Kidney (tissue), 14 donors: ENCODE measurements around the gene NTNG2. TPM values are rescaled to one million over a fixed set of nuclear protein-coding genes. Genes with fewer than 3 reads are reported as not detected.
A peak's percentile ranks its signal among the peaks of the same experiment; 100 is the strongest.

Source experiments
- DNase-seq, 5 donors: peaks; one replicate each; pipeline ENCODE4 v3.0.0-alpha.2; 2013 to 2020
- FAIRE-seq: peaks from 2 replicates; lab custom pipeline; 2012; peaks lifted over from hg19 to GRCh38; lab: Jason Lieb, UNC
- H3K27ac ChIP-seq, 2 donors: one replicate each; pipeline ENCODE4 v1.7.0; 2013; ENCODE audit warnings: low read depth in 2 of 2, low read length in 2 of 2, inconsistent platforms in 1 of 2
- H3K27me3 ChIP-seq: one replicate; pipeline ENCODE4 v1.7.1; 2013; ENCODE audit warnings: low read length, inconsistent platforms; ENCODE audit not compliant: control insufficient read depth, insufficient read depth
- H3K36me3 ChIP-seq, 3 donors: one replicate each; pipeline versions ENCODE4 v1.7.0 to v1.7.1; 2013; ENCODE audit warnings: low read length in 3 of 3, control low read depth in 1 of 3, inconsistent platforms in 1 of 3; ENCODE audit not compliant: insufficient read depth in 3 of 3, control insufficient read depth in 2 of 3
- H3K4me1 ChIP-seq, 3 donors: one replicate each; pipeline versions ENCODE4 v1.7.0 to v1.7.1; 2013; ENCODE audit warnings: low read length in 3 of 3, inconsistent platforms in 1 of 3, low read depth in 1 of 3; ENCODE audit not compliant: control insufficient read depth in 2 of 3, insufficient read depth in 2 of 3
- H3K4me3 ChIP-seq, 3 donors: one replicate each; pipeline versions ENCODE4 v1.7.0 to v1.8.1; 2013; ENCODE audit warnings: low read length in 3 of 3, control low read depth in 1 of 3, inconsistent platforms in 1 of 3
- H3K9ac ChIP-seq, 3 donors: one replicate each; pipeline versions ENCODE4 v1.7.0 to v1.7.1; 2013; ENCODE audit warnings: low read length in 3 of 3, control low read depth in 1 of 3, inconsistent platforms in 1 of 3
- H3K9me3 ChIP-seq, 3 donors: one replicate each; pipeline versions ENCODE4 v1.7.0 to v1.7.1; 2013; ENCODE audit warnings: low read length in 3 of 3, control low read depth in 1 of 3, inconsistent platforms in 1 of 3; ENCODE audit not compliant: control insufficient read depth in 2 of 3, insufficient read depth in 1 of 3
- CTCF ChIP-seq: IDR thresholded peaks from 3 replicates; pipeline ENCODE4 v1.5.1; 2012; ENCODE audit warnings: mild to moderate bottlenecking, moderate library complexity, borderline replicate concordance; ENCODE audit not compliant: insufficient read depth; ENCODE audit errors: extremely low read depth
- intact Hi-C: fragments of 100-400 bp; cut with DNase I; formaldehyde crosslinking; loops from one replicate; pipeline ENCODE4 v1.11.1; 2022
- polyA plus RNA-seq: library from polyadenylated mRNA; stranded (reverse); fragments of 350-450 nt; fragmentation: Illumina TruSeq; extraction: RNeasy Lipid Tissue Mini Kit (QIAGEN cat#74804); gene quantifications from one replicate; pipeline ENCODE4 v1.2.3, GENCODE V29; 2014; ENCODE audit warnings: low read depth, low replicate concordance; ENCODE audit not compliant: insufficient read depth
- total RNA-seq: library from RNA; stranded (reverse); fragmentation: NEBNext Ultra II Directional; extraction: Animal tissue kit (Norgen Biotek cat#: 25700); gene quantifications from one replicate; pipeline ENCODE4 v1.2.1, GENCODE V29; 2021
- donor health status: control.
- donor health status: control.
- donor health status: control.
- donor health status: control.
- donor health status: control.
- donor health status: DM: yes; HTN: yes; CAD: no.
- donor health status: Normal renal cell carcinoma (clear cell type).

The NTNG2 gene
- total and polyA plus RNA-seq, 2 donors from 2014 or later, result 0.54 to 2.2 TPM

- DNase-seq (peak in 1 of 5 donors; percentile 83), FAIRE-seq (no peak)
- no peak overlapping the region for H3K4me3 ChIP-seq
- H3K36me3 ChIP-seq, result no peaks in the 10 kb centered on the region
- H3K27ac ChIP-seq, result no peak overlapping the region
- TF ChIP-seq CTCF, result no peak
- H3K4me1 ChIP-seq, result peaks cover 0 to 7% (median 0%) of the 10 kb centered on the region in 3 donors
- H3K9ac ChIP-seq, result no peak overlapping the region
- no peaks in the 10 kb centered on the region for H3K27me3 ChIP-seq
- H3K9me3 ChIP-seq, result peaks cover 0 to 2% (median 0%) of the 10 kb centered on the region in 3 donors
- intact Hi-C loops, result no loop called here
Measured at GRCh38 chr9:132249123-132249522, 87.3 kb downstream of the NTNG2 start.

GRCh38 chr9:132249690-132250089 lies 87.8 kb downstream of the NTNG2 start:
- Histone ChIP-seq H3K27ac (no peak overlapping the region), H3K9me3 (peaks cover 0 to 2% (median 0%) of the 10 kb centered on the region in 3 donors), H3K4me1 (peaks cover 0 to 3% (median 0%) of the 10 kb centered on the region in 3 donors), H3K27me3 (no peaks in the 10 kb centered on the region), H3K9ac (no peak overlapping the region), H3K36me3 (no peaks in the 10 kb centered on the region), H3K4me3 (no peak overlapping the region)
- intact Hi-C loops, result no loop called here
- no peak for FAIRE-seq
- peak in 1 of 5 donors; percentile 56 for DNase-seq
- no peak for TF ChIP-seq CTCF

- TF ChIP-seq CTCF, result no peak
- DNase-seq (no peak), FAIRE-seq (no peak)
Measured at GRCh38 chr9:132250324-132251262, 88.7 kb downstream of the NTNG2 start.

More at GRCh38 chr9:132250324-132251262, 88.7 kb downstream of the NTNG2 start:
- Histone ChIP-seq H3K36me3 (no peaks in the 10 kb centered on the region), H3K27me3 (no peaks in the 10 kb centered on the region), H3K9ac (no peak overlapping the region), H3K4me3 (no peak overlapping the region), H3K4me1 (no peaks in the 10 kb centered on the region), H3K27ac (no peak overlapping the region), H3K9me3 (peaks cover 0 to 2% (median 0%) of the 10 kb centered on the region in 3 donors)
- intact Hi-C loops, result no loop called here
